ENCODE data around the gene CAGE1.
"Not testable (repeated sequence)": the region's sequence is repeated elsewhere in the genome, so short reads cannot be mapped to it uniquely, and the experiment has no call there.

The CAGE1 gene

GRCh38 chr6:7341271-7341670 lies 48.3 kb downstream of the CAGE1 start:
- no peak for DNase-seq (ENCODE audit: low read depth in 1 of 2, low spot score in 1 of 2)

GRCh38 chr6:7339007-7339732 lies 50.4 kb downstream of the CAGE1 start:
- DNase-seq (ENCODE audit: low read depth in 1 of 2, low spot score in 1 of 2): not testable (repeated sequence)

GRCh38 chr6:7338031-7338430 lies 51.5 kb downstream of the CAGE1 start:
- no peak for DNase-seq (ENCODE audit: low read depth in 1 of 2, low spot score in 1 of 2)

GRCh38 chr6:7335519-7335918 lies 54.0 kb downstream of the CAGE1 start:
- DNase-seq (ENCODE audit: low read depth in 1 of 2, low spot score in 1 of 2): no peak

GRCh38 chr6:7334685-7335084 lies 54.9 kb downstream of the CAGE1 start:
- no peak for DNase-seq (ENCODE audit: low read depth in 1 of 2, low spot score in 1 of 2)

GRCh38 chr6:7332090-7332745 lies 57.3 kb downstream of the CAGE1 start:
- no peak for DNase-seq (ENCODE audit: low read depth in 1 of 2, low spot score in 1 of 2)

GRCh38 chr6:7331452-7331851 lies 58.1 kb downstream of the CAGE1 start:
- DNase-seq (ENCODE audit: low read depth in 1 of 2, low spot score in 1 of 2): no peak

- no peak for DNase-seq (ENCODE audit: low read depth in 1 of 2, low spot score in 1 of 2)
Measured at GRCh38 chr6:7328243-7328642, 61.3 kb downstream of the CAGE1 start.

GRCh38 chr6:7325750-7326149 lies 63.8 kb downstream of the CAGE1 start:
- no peak for DNase-seq (ENCODE audit: low read depth in 1 of 2, low spot score in 1 of 2)

GRCh38 chr6:7324520-7324919 lies 65.0 kb downstream of the CAGE1 start:
- DNase-seq (ENCODE audit: low read depth in 1 of 2, low spot score in 1 of 2): no peak

- DNase-seq (ENCODE audit: low read depth in 1 of 2, low spot score in 1 of 2): no peak
Measured at GRCh38 chr6:7323074-7323473, 66.5 kb downstream of the CAGE1 start.

GRCh38 chr6:7321866-7322265 lies 67.7 kb downstream of the CAGE1 start:
- DNase-seq (ENCODE audit: low read depth in 1 of 2, low spot score in 1 of 2): not testable (repeated sequence)

- DNase-seq (ENCODE audit: low read depth in 1 of 2, low spot score in 1 of 2): not testable (repeated sequence)
Measured at GRCh38 chr6:7319406-7319805, 70.1 kb downstream of the CAGE1 start.

GRCh38 chr6:7317538-7317937 lies 72.0 kb downstream of the CAGE1 start:
- no peak for DNase-seq (ENCODE audit: low read depth in 1 of 2, low spot score in 1 of 2)

GRCh38 chr6:7316658-7317533 lies 72.6 kb downstream of the CAGE1 start:
- no peak for DNase-seq (ENCODE audit: low read depth in 1 of 2, low spot score in 1 of 2)

- no peak for DNase-seq (ENCODE audit: low read depth in 1 of 2, low spot score in 1 of 2)
Measured at GRCh38 chr6:7315948-7316365, 73.6 kb downstream of the CAGE1 start.

- not testable (repeated sequence) for DNase-seq (ENCODE audit: low read depth in 1 of 2, low spot score in 1 of 2)
Measured at GRCh38 chr6:7315087-7315947, 74.2 kb downstream of the CAGE1 start.

- no peak for DNase-seq (ENCODE audit: low read depth in 1 of 2, low spot score in 1 of 2)
Measured at GRCh38 chr6:7314414-7314813, 75.1 kb downstream of the CAGE1 start.

GRCh38 chr6:7313505-7314165 lies 75.9 kb downstream of the CAGE1 start:
- DNase-seq (ENCODE audit: low read depth in 1 of 2, low spot score in 1 of 2): no peak

Data from stimulated activated CD4-positive, alpha-beta T cell treated with anti-CD3 and anti-CD28 coated beads, Interleukin-15, amount 100 ng/mL, for 1 hour (primary cell).